Stimulated activated CD8-positive, alpha-beta memory T cell treated with anti-CD3 and anti-CD28 coated beads, Interleukin-15, amount 100 ng/mL, for 24 hours (primary cell): ENCODE results near the gene DPYD.

Experiments used
- DNase-seq: peaks from one replicate; pipeline ENCODE4 v3.0.0-alpha.2; 2020; ENCODE audit warnings: low read depth

The DPYD gene

GRCh38 chr1:97691325-97691724, 229.5 kb downstream of the DPYD start:
- DNase-seq: no peak

GRCh38 chr1:97685360-97685759, 235.5 kb downstream of the DPYD start:
- DNase-seq: no peak

DNA sequence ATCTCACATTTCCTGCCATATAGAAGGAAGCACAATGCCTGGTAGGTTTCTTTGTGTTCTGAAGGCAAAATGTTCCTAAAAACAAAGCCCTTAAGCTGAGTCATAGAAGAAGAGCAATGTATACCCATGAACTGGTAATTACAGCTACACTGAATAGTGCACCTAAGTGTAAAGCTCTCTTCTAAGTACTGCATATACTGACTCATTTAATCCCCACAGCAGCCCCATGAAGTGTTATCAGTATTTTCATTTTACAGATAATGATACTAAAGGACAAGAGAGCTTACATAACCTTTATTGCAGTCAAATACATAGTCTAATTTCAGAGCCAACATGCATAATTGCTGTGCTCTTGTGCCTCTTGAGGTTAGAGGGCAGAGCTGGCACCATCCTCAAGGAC, 239.9 kb downstream of the DPYD start:
- no peak for DNase-seq

GRCh38 chr1:97680470-97680869, 240.4 kb downstream of the DPYD start:
- no peak for DNase-seq

- no peak for DNase-seq
Observed at GRCh38 chr1:97677702-97678101, 243.1 kb downstream of the DPYD start.

DNA sequence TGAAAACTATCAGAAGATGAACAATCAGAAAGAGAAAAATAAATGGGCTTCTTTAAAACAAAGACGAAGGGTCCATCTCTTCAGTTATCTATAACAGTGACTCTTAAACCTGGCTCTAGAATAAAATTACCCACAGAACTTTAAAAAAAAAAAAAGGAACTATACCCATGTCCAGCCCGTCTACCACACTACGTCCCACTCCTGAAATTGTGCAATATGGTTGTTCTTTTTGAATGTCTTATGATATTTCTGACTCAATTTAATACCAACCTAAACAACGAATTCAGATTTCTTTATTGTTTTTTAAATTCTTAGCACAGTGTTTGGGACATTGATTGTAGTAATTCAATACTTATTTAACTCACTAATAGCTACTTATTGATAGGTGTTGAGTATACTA, 246.3 kb downstream of the DPYD start:
- DNase-seq: no peak

GRCh38 chr1:97668945-97669344, 251.9 kb downstream of the DPYD start:
- DNase-seq: no peak

GRCh38 chr1:97660431-97661105, 260.3 kb downstream of the DPYD start:
- DNase-seq: no peak

DNA sequence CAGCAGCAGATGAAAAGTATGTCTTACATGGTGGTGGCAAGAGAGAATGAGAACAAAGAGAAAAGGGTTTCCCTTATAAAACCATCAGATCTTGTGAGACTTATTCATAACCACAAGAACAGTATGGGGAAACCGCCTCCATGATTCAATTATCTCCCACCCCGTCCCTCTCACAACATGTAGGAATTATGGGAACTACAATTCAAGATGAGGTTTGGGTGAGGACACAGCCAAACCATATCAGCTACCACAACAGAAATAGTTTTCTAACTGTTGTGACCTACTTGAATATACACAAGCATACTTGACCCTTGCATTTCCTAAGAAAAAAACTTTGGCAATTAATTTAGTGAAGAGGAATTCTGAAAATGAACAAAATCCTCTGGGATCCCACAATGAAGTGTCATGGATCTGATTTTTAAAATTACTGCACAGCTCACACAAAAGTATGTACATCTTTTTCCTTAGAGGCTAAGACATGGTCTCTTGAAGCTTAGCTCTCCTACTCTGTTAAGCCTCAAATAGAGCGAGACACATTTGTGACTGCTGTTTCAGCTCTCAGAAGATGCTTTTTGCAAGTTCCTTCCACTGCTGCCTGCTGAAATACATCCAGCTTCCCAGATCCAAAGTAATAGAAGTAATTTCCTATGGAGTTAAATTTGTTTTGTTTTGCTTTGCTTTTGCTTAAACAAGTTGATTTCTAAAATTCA, 265.8 kb downstream of the DPYD start:
- no peak for DNase-seq

DNA sequence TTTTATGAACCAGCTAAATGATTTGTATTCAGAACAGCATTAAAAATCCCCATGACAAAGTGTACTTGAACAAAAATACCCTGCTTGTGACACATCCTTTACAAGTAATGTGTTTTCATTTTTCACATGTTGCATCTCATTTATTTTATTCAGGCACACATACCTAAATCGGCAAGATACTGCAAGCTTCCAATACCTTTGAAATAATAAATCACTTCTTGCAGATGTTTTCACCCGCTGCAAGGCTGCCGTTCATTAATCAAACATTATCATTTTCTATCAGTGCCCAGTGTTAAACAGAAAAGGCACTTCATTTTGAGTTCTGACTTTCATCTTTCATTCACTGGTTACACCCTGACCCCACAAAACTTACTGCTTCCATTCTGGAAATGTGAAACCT, 269.6 kb downstream of the DPYD start:
- DNase-seq: no peak

- DNase-seq: no peak
Observed at GRCh38 chr1:97649591-97649990, 271.2 kb downstream of the DPYD start.

DNA sequence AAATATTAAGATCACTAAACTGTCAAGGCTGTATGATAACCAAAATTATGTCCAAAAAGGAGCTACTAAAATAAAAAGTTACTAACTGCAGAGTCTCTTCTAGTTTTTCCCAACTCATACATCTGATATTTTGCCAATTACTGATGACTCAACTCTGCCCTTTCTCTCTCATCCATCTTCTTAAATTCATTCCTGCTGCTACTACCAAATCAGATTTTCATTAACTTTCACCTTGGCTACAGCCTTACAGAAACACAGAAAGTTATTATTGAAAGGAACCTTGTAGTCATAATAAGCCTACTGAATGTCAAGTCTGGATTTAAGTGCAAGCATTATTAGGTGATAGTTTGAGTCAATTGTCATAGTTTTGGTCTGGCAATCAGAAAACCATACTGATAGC, 273.1 kb downstream of the DPYD start:
- no peak for DNase-seq

GRCh38 chr1:97646071-97646470, 274.8 kb downstream of the DPYD start:
- no peak for DNase-seq

GRCh38 chr1:97640677-97641076, 280.2 kb downstream of the DPYD start:
- no peak for DNase-seq

- no peak for DNase-seq
Observed at GRCh38 chr1:97636941-97637340, 283.9 kb downstream of the DPYD start.

GRCh38 chr1:97634758-97635157, 286.1 kb downstream of the DPYD start:
- no peak for DNase-seq

GRCh38 chr1:97632776-97633175, 288.1 kb downstream of the DPYD start:
- DNase-seq: no peak

DNA sequence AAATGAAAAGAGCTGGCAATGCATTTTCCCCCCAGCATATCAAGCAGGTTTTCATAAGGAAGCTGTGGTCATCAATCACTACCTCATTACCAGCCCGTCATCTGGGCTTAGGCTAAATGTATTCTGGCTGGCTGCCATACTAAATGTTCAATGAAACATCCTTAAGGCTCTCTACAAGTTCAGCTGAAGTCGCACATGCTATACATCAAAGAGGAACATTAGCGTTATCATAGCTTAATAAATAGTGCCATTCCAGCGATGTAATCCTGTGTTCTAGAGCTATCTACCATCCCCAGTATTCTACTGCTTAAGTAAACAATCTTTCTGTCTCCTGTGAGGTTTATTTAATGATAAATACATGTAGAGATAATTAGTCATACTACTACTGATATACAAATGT, 288.8 kb downstream of the DPYD start:
- DNase-seq: no peak

DNA sequence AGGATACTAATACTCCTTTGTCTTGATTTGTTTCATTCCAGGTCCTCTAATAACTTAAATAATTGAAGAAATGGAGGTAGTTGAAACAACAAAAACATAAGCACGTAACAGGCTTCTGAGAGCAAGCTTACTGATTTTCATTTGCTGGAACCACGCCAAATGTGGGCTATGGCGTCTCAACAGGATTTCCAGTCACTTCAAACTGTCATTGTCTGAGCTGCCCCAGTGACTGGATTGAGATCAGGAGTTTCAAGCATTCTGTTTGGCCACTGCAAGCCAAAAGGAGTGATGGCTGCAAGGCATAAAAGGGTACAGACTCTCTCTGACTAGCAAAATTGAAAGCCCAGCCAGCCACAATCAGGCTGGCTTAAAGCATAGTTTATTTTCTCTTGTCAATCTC, 289.9 kb downstream of the DPYD start:
- no peak for DNase-seq

DNA sequence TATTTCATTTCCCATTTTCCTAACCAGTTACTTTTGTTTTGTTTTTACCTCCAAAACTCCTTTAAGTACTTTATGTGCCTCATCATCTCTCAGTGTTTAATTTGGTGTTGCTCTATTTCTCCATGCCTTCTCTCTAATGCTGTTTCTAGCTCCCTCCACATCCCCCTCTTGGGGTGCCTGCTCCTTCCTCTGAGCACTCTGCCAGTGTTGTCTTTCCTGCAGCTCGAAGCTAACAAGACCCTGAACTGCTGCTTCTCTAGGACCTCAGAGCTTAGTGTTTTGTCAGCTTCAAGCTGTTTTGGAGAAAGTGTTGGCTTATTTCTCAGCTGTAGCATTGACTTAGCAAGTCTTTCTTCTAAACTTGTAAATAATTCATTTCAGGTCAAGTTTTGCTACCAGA, 290.6 kb downstream of the DPYD start:
- no peak for DNase-seq

DNA sequence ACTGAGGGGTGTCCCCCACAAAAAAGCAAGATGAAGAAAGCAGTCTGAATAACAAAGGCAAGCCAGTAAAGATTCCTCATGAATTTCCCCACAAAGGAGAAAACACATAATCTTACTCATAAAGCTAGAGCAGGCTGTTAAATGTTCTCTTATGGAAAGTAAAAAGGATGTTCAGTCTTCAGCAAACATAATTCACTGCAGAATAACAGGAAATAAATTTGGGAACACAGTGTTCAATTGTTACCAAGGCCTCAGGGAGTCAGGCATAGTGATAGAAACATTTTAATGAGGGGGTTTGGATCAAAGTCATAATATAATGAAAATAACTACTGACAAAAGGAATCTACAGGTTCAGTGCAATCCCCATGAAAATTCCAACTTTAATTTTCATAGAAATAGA, 297.6 kb downstream of the DPYD start:
- no peak for DNase-seq

DNA sequence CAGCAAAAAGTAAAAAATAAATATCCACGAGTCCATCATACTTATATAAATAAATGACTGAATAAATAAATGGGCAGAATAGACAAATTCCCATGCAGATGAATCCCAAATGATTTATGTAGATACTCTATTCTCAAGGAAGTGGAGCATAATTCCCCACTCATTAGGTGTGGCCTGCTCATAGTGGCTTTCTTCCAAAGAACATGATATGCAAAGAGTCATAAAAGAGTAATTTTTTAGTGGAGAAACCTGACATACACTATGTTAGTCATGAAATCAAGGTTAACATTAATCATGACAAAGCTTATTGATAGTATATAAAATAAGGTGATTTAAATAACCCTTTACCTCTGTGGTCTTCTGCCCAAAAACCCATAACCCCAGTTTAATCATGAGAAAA, 298.9 kb downstream of the DPYD start:
- DNase-seq: no peak

- DNase-seq: no peak
Observed at GRCh38 chr1:97619706-97620105, 301.1 kb downstream of the DPYD start.

GRCh38 chr1:97610748-97611147, 310.1 kb downstream of the DPYD start:
- no peak for DNase-seq
